Fibroblast of lung (primary cell): ENCODE measurements around the gene ABHD5. TPM values are rescaled to one million over a fixed set of nuclear protein-coding genes. Genes with fewer than 3 reads are reported as not detected.

Experiments
- DNase-seq, 2 donors: peaks; one replicate each; pipeline versions ENCODE4 v3.0.0 to v3.0.0-alpha.2; 2010; ENCODE audit warnings: low read depth in 2 of 2
- H2AFZ ChIP-seq: 2 replicates; pipeline ENCODE4 v1.5.1; 2012; ENCODE audit warnings: low read length, control low read depth, inconsistent platforms
- H3K27ac ChIP-seq: 2 replicates; pipeline ENCODE4 v1.5.1; 2011; ENCODE audit warnings: low read length, control low read depth; ENCODE audit not compliant: insufficient read depth
- H3K27me3 ChIP-seq: 2 replicates; pipeline ENCODE4 v1.5.1; 2011; ENCODE audit warnings: mild to moderate bottlenecking, low read length; ENCODE audit not compliant: control insufficient read depth, insufficient read depth
- H3K36me3 ChIP-seq: 2 replicates; pipeline ENCODE4 v1.5.1; 2011; ENCODE audit warnings: low read length; ENCODE audit not compliant: control insufficient read depth, insufficient read depth
- H3K4me1 ChIP-seq: 2 replicates; pipeline ENCODE4 v1.5.1; 2011; ENCODE audit warnings: low read length; ENCODE audit not compliant: control insufficient read depth, insufficient read depth; ENCODE audit errors: extremely low read depth
- H3K4me2 ChIP-seq: 2 replicates; pipeline ENCODE4 v1.5.1; 2011; ENCODE audit warnings: low read length, control low read depth; ENCODE audit not compliant: insufficient read depth; ENCODE audit errors: extremely low read depth
- H3K4me3 ChIP-seq, 4 experiments: fragments of 200-600 bp in 1 of 4; sonication (generic) in 1 of 4; replicated peaks in 1 of 4; 2 replicates each; pipeline ENCODE4 v1.5.1; 2011 to 2016; ENCODE audit warnings: low read length in 4 of 4, low read depth in 3 of 4, mild to moderate bottlenecking in 3 of 4, control low read depth in 2 of 4, inconsistent platforms in 1 of 4, mixed read lengths in 1 of 4; ENCODE audit not compliant: insufficient read depth in 1 of 4; ENCODE audit errors: control extremely low read depth in 1 of 4
- H3K79me2 ChIP-seq: 2 replicates; pipeline ENCODE4 v1.5.1; 2012; ENCODE audit warnings: mild to moderate bottlenecking, low read length, inconsistent platforms; ENCODE audit not compliant: control insufficient read depth, insufficient read depth
- H3K9ac ChIP-seq: 2 replicates; pipeline ENCODE4 v1.5.1; 2011; ENCODE audit warnings: mild to moderate bottlenecking, low read length, control low read depth; ENCODE audit not compliant: insufficient read depth
- H3K9me3 ChIP-seq: 2 replicates; pipeline ENCODE4 v1.5.1; 2012; ENCODE audit warnings: low read depth, low read length; ENCODE audit not compliant: control insufficient read depth, insufficient read depth
- H4K20me1 ChIP-seq: 2 replicates; pipeline ENCODE4 v1.5.1; 2011; ENCODE audit warnings: low read length; ENCODE audit not compliant: control insufficient read depth, insufficient read depth; ENCODE audit errors: extremely low read depth
- CTCF ChIP-seq, 2 donors: IDR thresholded peaks in 1 of 2; conservative IDR thresholded peaks in 1 of 2; 1 replicate in 1 of 2; 2 replicates in 1 of 2; pipeline ENCODE4 v1.5.1; 2011 to 2012; ENCODE audit warnings: low read length in 2 of 2, control low read depth in 1 of 2, inconsistent platforms in 1 of 2, low read depth in 1 of 2, mild to moderate bottlenecking in 1 of 2
- EZH2 ChIP-seq: IDR thresholded peaks from 2 replicates; pipeline ENCODE4 v1.5.1; 2012; ENCODE audit warnings: low read length, control low read depth, mild to moderate bottlenecking; ENCODE audit errors: missing control alignments
- polyA plus RNA-seq, 2 donors: library from polyadenylated mRNA; depleted of rRNA in 1 of 2; stranded (reverse) in 1 of 2; unstranded in 1 of 2; fragments of >200 nt; gene quantifications; 2 replicates each; pipeline ENCODE4 v1.2.1, GENCODE V29; 2011 to 2012; ENCODE audit warnings: missing spikeins in 1 of 2
- total RNA-seq: library from RNA; depleted of rRNA; stranded (reverse); fragments of >200 nt; gene quantifications from 2 replicates; pipeline ENCODE4 v1.2.1, GENCODE V29; 2014

Gene ABHD5
- total and polyA plus RNA-seq, 2 donors (not counting 1 experiment from before 2014, with no cell fraction given), result 59.8 to 64.7 TPM

GRCh38 chr3:43670635-43671522 is 19.9 kb upstream of the ABHD5 start:
- H3K79me2 ChIP-seq, result no peaks in the 10 kb centered on the region
- no peaks in the 10 kb centered on the region for H3K36me3 ChIP-seq
- H3K9me3 ChIP-seq, result no peaks in the 10 kb centered on the region
- H4K20me1 ChIP-seq, result no peaks in the 10 kb centered on the region
- no peak overlapping the region for H3K4me2 ChIP-seq
- no peak overlapping the region for H3K9ac ChIP-seq
- H3K4me3 ChIP-seq, result no peak overlapping the region
- H3K27me3 ChIP-seq, result no peaks in the 10 kb centered on the region
- H2AFZ ChIP-seq, result no peak overlapping the region
- no peak overlapping the region for H3K27ac ChIP-seq
- TF ChIP-seq CTCF (conservative IDR thresholded peaks at IDR 0.05 in 1 of 2, IDR thresholded peaks at IDR 0.05 in 1 of 2; ENCODE audit: low read depth in 1 of 2, low read length in 2 of 2) (no peak), EZH2 (no peak)
- DNase-seq, result no peak
- no peaks in the 10 kb centered on the region for H3K4me1 ChIP-seq

- H2AFZ ChIP-seq, result no peak overlapping the region
- H3K4me2 ChIP-seq, result no peak overlapping the region
- no peaks in the 10 kb centered on the region for H3K27me3 ChIP-seq
- no peaks in the 10 kb centered on the region for H3K4me1 ChIP-seq
- H4K20me1 ChIP-seq, result no peaks in the 10 kb centered on the region
- H3K9me3 ChIP-seq, result no peaks in the 10 kb centered on the region
- no peak for DNase-seq
- no peaks in the 10 kb centered on the region for H3K36me3 ChIP-seq
- no peak overlapping the region for H3K4me3 ChIP-seq
- TF ChIP-seq EZH2, result no peak
- TF ChIP-seq CTCF (conservative IDR thresholded peaks at IDR 0.05 in 1 of 2, IDR thresholded peaks at IDR 0.05 in 1 of 2; ENCODE audit: low read depth in 1 of 2, low read length in 2 of 2), result no peak
- no peak overlapping the region for H3K9ac ChIP-seq
- no peak overlapping the region for H3K27ac ChIP-seq
- no peaks in the 10 kb centered on the region for H3K79me2 ChIP-seq
These were observed 16.2 kb upstream of the ABHD5 start for GRCh38 chr3:43674345-43675085.

GRCh38 chr3:43675593-43675992 is 15.1 kb upstream of the ABHD5 start:
- H3K27ac ChIP-seq, result no peak overlapping the region
- no peaks in the 10 kb centered on the region for H3K4me1 ChIP-seq
- DNase-seq, result no peak
- no peak overlapping the region for H3K4me3 ChIP-seq
- no peak overlapping the region for H3K4me2 ChIP-seq
- no peaks in the 10 kb centered on the region for H3K79me2 ChIP-seq
- no peak for TF ChIP-seq EZH2
- no peak for TF ChIP-seq CTCF (conservative IDR thresholded peaks at IDR 0.05 in 1 of 2, IDR thresholded peaks at IDR 0.05 in 1 of 2; ENCODE audit: low read depth in 1 of 2, low read length in 2 of 2)
- no peaks in the 10 kb centered on the region for H3K9me3 ChIP-seq
- H3K36me3 ChIP-seq, result no peaks in the 10 kb centered on the region
- no peaks in the 10 kb centered on the region for H3K27me3 ChIP-seq
- H4K20me1 ChIP-seq, result no peaks in the 10 kb centered on the region
- no peak overlapping the region for H3K9ac ChIP-seq
- H2AFZ ChIP-seq, result no peak overlapping the region
